GM12878 (cell line): ENCODE measurements around the gene OXCT1. TPM values are rescaled to one million over a fixed set of nuclear protein-coding genes. Genes with fewer than 3 reads are reported as not detected.

ENCODE experiments used
- ATAC-seq: fragments of 200-7000 bp; cut with Tn5 transposase; 3 replicates; pipeline ENCODE4 v1.9.1; 2020; ENCODE audit warnings: mild to moderate bottlenecking, moderate library complexity
- BruUV-seq: library from RNA; stranded (reverse); fragments of 400-500 nt; replicated peaks from 2 replicates; lab custom pipeline; 2021; lab: Mats Ljungman, UMichigan
- CTCF ChIA-PET: fragments of 300-600 bp; sonication (Branson Sonifier 250); formaldehyde crosslinking; extraction: SDS; loops from one replicate; lab custom pipeline; 2021; ENCODE audit warnings: inconsistent platforms; lab: Yijun Ruan, JAX
- POLR2A ChIA-PET: fragments of 350-600 bp; formaldehyde crosslinking; extraction: SDS; loops from one replicate; lab custom pipeline; 2021; ENCODE audit warnings: inconsistent platforms; lab: Charles Lee
- RAD21 ChIA-PET: fragments of 300-600 bp; sonication (Branson Sonifier 250); formaldehyde crosslinking; loops from one replicate; lab custom pipeline; 2023; ENCODE audit warnings: antibody characterized with exemption; ENCODE audit not compliant: unreplicated experiment; lab: Charles Lee
- SMC1A ChIA-PET: fragments of 300-600 bp; sonication (Branson Sonifier 250); formaldehyde crosslinking; loops from one replicate; lab custom pipeline; 2023; ENCODE audit not compliant: unreplicated experiment, uncharacterized antibody; lab: Charles Lee
- DNase-seq: peaks from one replicate; pipeline ENCODE4 v3.0.0-alpha.2; 2011; ENCODE audit warnings: low read depth, low spot score
- FAIRE-seq: peaks from 3 replicates; lab custom pipeline; 2011; peaks lifted over from hg19 to GRCh38; lab: Jason Lieb, UNC
- H2AFZ ChIP-seq: 2 replicates; pipeline ENCODE4 v1.6.0; 2011; ENCODE audit warnings: low read depth, low read length, control low read depth; ENCODE audit not compliant: control insufficient read depth
- H3K27ac ChIP-seq: 2 replicates; pipeline ENCODE4 v1.5.1; 2011; ENCODE audit warnings: control low read depth; ENCODE audit not compliant: control insufficient read depth, insufficient read depth
- H3K27me3 ChIP-seq, 2 experiments: replicated peaks in 1 of 2; 2 replicates each; pipeline versions ENCODE4 v1.6.0 to v1.6.1; 2011; ENCODE audit warnings: low read length in 1 of 2; ENCODE audit not compliant: control insufficient read depth in 2 of 2, insufficient read depth in 2 of 2
- H3K36me3 ChIP-seq, 2 experiments: 2 replicates each; pipeline ENCODE4 v1.5.1; 2011; ENCODE audit warnings: low read length in 1 of 2; ENCODE audit not compliant: control insufficient read depth in 2 of 2, insufficient read depth in 2 of 2
- H3K4me1 ChIP-seq: 2 replicates; pipeline ENCODE4 v1.6.1; 2011; ENCODE audit warnings: mild to moderate bottlenecking, low read length, moderate library complexity, mixed read lengths; ENCODE audit not compliant: control insufficient read depth, insufficient read depth
- H3K4me2 ChIP-seq: 2 replicates; pipeline ENCODE4 v1.6.0; 2011; ENCODE audit warnings: control low read depth; ENCODE audit not compliant: control insufficient read depth, insufficient read depth
- H3K4me3 ChIP-seq: fragments of 200-600 bp; sonication (generic); 2 replicates; pipeline ENCODE4 v1.5.1; 2016
- H3K79me2 ChIP-seq: 2 replicates; pipeline ENCODE4 v1.6.0; 2011; ENCODE audit warnings: low read length; ENCODE audit not compliant: control insufficient read depth, insufficient read depth
- H3K9ac ChIP-seq: 2 replicates; pipeline ENCODE4 v1.8.0; 2011; ENCODE audit warnings: low read length, control low read depth, mixed read lengths; ENCODE audit not compliant: control insufficient read depth, insufficient read depth
- H3K9me3 ChIP-seq: replicated peaks from 3 replicates; pipeline ENCODE4 v1.5.1; 2011; ENCODE audit warnings: mild to moderate bottlenecking, low read length; ENCODE audit not compliant: control insufficient read depth, insufficient read depth
- H4K20me1 ChIP-seq: 2 replicates; pipeline ENCODE4 v1.6.0; 2011; ENCODE audit not compliant: control insufficient read depth, insufficient read depth
- DPF2 ChIP-seq: fragments of 450-650 bp; IDR thresholded peaks from 2 replicates; pipeline ENCODE4 v1.6.1; 2017; ENCODE audit warnings: mild to moderate bottlenecking
- ETV6 ChIP-seq, 2 experiments: fragments of 450-650 bp in 1 of 2; IDR thresholded peaks in 1 of 2; conservative IDR thresholded peaks in 1 of 2; 2 replicates each; pipeline ENCODE4 v1.6.1; 2014; ENCODE audit warnings: antibody characterized with exemption in 1 of 2, borderline replicate concordance in 1 of 2, low read depth in 1 of 2, mild to moderate bottlenecking in 1 of 2, moderate library complexity in 1 of 2
- KAT2A ChIP-seq: conservative IDR thresholded peaks from 2 replicates; pipeline ENCODE4 v1.6.1; 2011; ENCODE audit warnings: low read depth, low read length; ENCODE audit not compliant: control insufficient read depth
- MYB ChIP-seq: fragments of 150-350 bp; IDR thresholded peaks from 2 replicates; pipeline ENCODE4 v1.6.1; 2014; ENCODE audit warnings: mild to moderate bottlenecking, low read depth, low read length, borderline replicate concordance
- RBBP5 ChIP-seq: fragments of 200-600 bp; sonication (generic); conservative IDR thresholded peaks from 2 replicates; pipeline ENCODE4 v1.6.1; 2016
- RFX5 ChIP-seq: IDR thresholded peaks from 2 replicates; pipeline ENCODE4 v1.6.1; 2011; ENCODE audit warnings: low read depth, low read length, improper control_type of control experiment
- SUPT20H ChIP-seq: IDR thresholded peaks from 2 replicates; pipeline ENCODE4 v1.6.1; 2011; ENCODE audit warnings: low read depth, mild to moderate bottlenecking, low read length, moderate library complexity, borderline replicate concordance; ENCODE audit not compliant: control insufficient read depth
- SUZ12 ChIP-seq: fragments of 200-600 bp; sonication (generic); IDR thresholded peaks from one replicate; pipeline ENCODE4 v1.6.1; 2018; ENCODE audit warnings: antibody characterized with exemption, mild to moderate bottlenecking; ENCODE audit not compliant: unreplicated experiment
- USF1 ChIP-seq: IDR thresholded peaks from 2 replicates; pipeline ENCODE4 v1.6.1; 2011; ENCODE audit warnings: borderline replicate concordance, low read depth, mild to moderate bottlenecking, moderate library complexity, mixed read lengths, low read length; ENCODE audit not compliant: insufficient read depth; ENCODE audit errors: extremely low read length
- USF2 ChIP-seq: IDR thresholded peaks from 2 replicates; pipeline ENCODE4 v1.6.1; 2011; ENCODE audit warnings: low read depth, low read length, improper control_type of control experiment, borderline replicate concordance
- WGBS: methylation state at CpG from one replicate; pipeline ENCODE4 v1.1.6; 2016; ENCODE audit warnings: low lambda C conversion rate; ENCODE audit not compliant: insufficient replicate concordance, insufficient coverage; ENCODE audit errors: missing lambda C conversion rate; 5-methylcytosine and 5-hydroxymethylcytosine counted together
- in situ Hi-C: fragments of 300-500 bp; cut with MboI; formaldehyde crosslinking; loops from 9 replicates; pipeline ENCODE4 v1.14.3; 2018; ENCODE audit warnings: mixed read lengths
- intact Hi-C: fragments of 100-400 bp; cut with micrococcal nuclease; formaldehyde crosslinking; loops from one replicate; pipeline ENCODE4 v1.14.2; 2022; ENCODE audit not compliant: unreplicated experiment
- polyA plus RNA-seq, 11 experiments: library from polyadenylated mRNA; depleted of rRNA in 4 of 11; unstranded in 6 of 11; stranded (reverse) in 5 of 11; fragments of >200 nt; fragmentation: Nextera tagmentation in 4 of 11; fragmentation: Illumina TruSeq in 1 of 11; extraction: Ambion mirVana in 4 of 11; extraction: Trizol in 1 of 11; gene quantifications; 1 replicate in 1 of 11; 2 replicates in 10 of 11; pipeline versions ENCODE4 v1.2.1 to v1.2.3, GENCODE V29; 2011 to 2016; ENCODE audit warnings: inconsistent platforms in 2 of 11, missing spikeins in 2 of 11, low read depth in 1 of 11
- total RNA-seq, 4 experiments: library from RNA; depleted of rRNA in 3 of 4; stranded (reverse); fragments of >200 nt in 3 of 4; fragmentation: Illumina TruSeq in 1 of 4; extraction: Trizol in 1 of 4; gene quantifications; 2 replicates each; pipeline versions ENCODE4 v1.2.1 to v1.2.3, GENCODE V29; 2013 to 2021
- TF ChIP-seq, protein P1 (sequence below): IDR thresholded peaks from 2 replicates; pipeline ENCODE4 v1.6.1; 2012; ENCODE audit warnings: improper control_type of control experiment, low read depth, low read length; ENCODE audit not compliant: insufficient replicate concordance

Gene OXCT1
- total and polyA plus RNA-seq, 10 of the 15 experiments (the other 5 are each of a cell fraction or from before 2014, with no cell fraction given) = 46.9 to 103 (median 70.5) TPM

DNA sequence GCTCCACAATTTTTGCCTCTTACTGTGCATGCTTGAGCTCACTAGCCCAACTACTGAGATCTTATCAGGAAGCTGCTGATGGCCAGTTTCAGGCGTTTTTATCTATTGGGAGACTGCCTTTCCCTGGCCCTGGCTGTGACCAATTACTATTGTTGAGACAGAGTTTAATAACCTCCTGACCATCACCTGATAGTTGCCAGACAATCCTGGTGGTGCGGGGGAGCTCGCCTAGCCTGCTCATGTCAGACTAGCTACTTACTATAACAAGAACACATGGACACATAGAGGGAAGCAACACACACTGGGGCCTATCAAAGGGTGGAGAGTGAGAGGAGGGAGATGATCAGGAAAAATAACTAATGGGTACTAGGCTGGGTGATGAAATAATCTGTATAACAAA is 13.0 kb upstream of the OXCT1 start (continued):
- no peak for TF ChIP-seq USF2
- TF ChIP-seq MYB = no peak
- TF ChIP-seq KAT2A = no peak
- TF ChIP-seq SUZ12 = no peak
- no peak for TF ChIP-seq SUPT20H
- no peak for TF ChIP-seq USF1

DNA sequence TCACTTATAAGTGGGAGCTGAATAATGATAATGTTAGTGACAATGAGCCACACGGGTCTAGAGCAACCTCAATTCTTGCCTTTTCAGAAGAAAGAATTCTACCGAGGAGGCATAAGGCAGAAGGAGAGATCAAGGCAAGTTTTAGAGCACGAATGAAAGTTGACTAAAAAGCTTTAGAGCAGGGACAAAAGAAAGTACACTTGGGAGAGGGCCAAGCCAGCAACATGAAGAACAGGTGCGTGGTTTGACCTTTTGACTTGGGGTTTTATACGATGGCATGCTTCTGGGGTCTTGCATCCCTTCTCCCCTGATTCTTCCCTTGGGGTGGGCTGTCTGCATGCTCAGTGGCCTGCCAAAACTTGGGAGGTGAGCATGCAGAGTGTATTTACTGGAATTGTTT is 12.5 kb upstream of the OXCT1 start:
- POLR2A ChIA-PET = interaction anchor here (1.6 kb wide), 1 partner anchor 21 kb away, joined by 3 read pairs; no protein-coding TSS in a partner anchor
- ATAC-seq = no peak
- TF ChIP-seq DPF2 (no peak), USF1 (no peak), ETV6 (conservative IDR thresholded peaks at IDR 0.05 in 1 of 2, IDR thresholded peaks at IDR 0.05 in 1 of 2; ENCODE audit: borderline replicate concordance in 1 of 2, low read depth in 1 of 2) (no peak), RBBP5 (no peak), RFX5 (no peak)
- TF ChIP-seq, protein P1, sequence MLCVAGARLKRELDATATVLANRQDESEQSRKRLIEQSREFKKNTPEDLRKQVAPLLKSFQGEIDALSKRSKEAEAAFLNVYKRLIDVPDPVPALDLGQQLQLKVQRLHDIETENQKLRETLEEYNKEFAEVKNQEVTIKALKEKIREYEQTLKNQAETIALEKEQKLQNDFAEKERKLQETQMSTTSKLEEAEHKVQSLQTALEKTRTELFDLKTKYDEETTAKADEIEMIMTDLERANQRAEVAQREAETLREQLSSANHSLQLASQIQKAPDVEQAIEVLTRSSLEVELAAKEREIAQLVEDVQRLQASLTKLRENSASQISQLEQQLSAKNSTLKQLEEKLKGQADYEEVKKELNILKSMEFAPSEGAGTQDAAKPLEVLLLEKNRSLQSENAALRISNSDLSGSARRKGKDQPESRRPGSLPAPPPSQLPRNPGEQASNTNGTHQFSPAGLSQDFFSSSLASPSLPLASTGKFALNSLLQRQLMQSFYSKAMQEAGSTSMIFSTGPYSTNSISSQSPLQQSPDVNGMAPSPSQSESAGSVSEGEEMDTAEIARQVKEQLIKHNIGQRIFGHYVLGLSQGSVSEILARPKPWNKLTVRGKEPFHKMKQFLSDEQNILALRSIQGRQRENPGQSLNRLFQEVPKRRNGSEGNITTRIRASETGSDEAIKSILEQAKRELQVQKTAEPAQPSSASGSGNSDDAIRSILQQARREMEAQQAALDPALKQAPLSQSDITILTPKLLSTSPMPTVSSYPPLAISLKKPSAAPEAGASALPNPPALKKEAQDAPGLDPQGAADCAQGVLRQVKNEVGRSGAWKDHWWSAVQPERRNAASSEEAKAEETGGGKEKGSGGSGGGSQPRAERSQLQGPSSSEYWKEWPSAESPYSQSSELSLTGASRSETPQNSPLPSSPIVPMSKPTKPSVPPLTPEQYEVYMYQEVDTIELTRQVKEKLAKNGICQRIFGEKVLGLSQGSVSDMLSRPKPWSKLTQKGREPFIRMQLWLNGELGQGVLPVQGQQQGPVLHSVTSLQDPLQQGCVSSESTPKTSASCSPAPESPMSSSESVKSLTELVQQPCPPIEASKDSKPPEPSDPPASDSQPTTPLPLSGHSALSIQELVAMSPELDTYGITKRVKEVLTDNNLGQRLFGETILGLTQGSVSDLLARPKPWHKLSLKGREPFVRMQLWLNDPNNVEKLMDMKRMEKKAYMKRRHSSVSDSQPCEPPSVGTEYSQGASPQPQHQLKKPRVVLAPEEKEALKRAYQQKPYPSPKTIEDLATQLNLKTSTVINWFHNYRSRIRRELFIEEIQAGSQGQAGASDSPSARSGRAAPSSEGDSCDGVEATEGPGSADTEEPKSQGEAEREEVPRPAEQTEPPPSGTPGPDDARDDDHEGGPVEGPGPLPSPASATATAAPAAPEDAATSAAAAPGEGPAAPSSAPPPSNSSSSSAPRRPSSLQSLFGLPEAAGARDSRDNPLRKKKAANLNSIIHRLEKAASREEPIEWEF = no peak

More for the DNA sequence above, 12.5 kb upstream of the OXCT1 start:
- no peak overlapping the region for H3K9ac ChIP-seq
- intact Hi-C loops = no loop called here
- WGBS = 67% methylated on average over 5 of the region's 5 CpGs
- H2AFZ ChIP-seq = no peak overlapping the region
- H3K4me2 ChIP-seq = no peak overlapping the region
- ChIA-PET SMC1A (interaction anchor here (0.6 to 1.3 kb wide), 4 partner anchors 11 to 703 kb away, joined by 3 to 6 read pairs (median 3); no protein-coding TSS in a partner anchor), CTCF (interaction anchor here (0.6 to 1.9 kb wide), 2 partner anchors 9 to 738 kb away, joined by 3 to 6 read pairs; no protein-coding TSS in a partner anchor), RAD21 (no interaction called here)
- H3K36me3 ChIP-seq = no peaks in the 10 kb centered on the region
- no TSS peak for BruUV-seq
- no peak overlapping the region for H3K4me3 ChIP-seq
- DNase-seq (no peak), FAIRE-seq (no peak)
- no peaks in the 10 kb centered on the region for H3K27me3 ChIP-seq
- in situ Hi-C loops = no loop called here
- H3K4me1 ChIP-seq = no peaks in the 10 kb centered on the region
- H3K79me2 ChIP-seq = no peaks in the 10 kb centered on the region
- H3K9me3 ChIP-seq = no peaks in the 10 kb centered on the region
- no peak overlapping the region for H3K27ac ChIP-seq
- no peaks in the 10 kb centered on the region for H4K20me1 ChIP-seq
